ENCODE measurements around the gene PLD3.
"Not testable (repeated sequence)": the region's sequence is repeated elsewhere in the genome, so short reads cannot be mapped to it uniquely, and the experiment has no call there.

Gene PLD3

DNA sequence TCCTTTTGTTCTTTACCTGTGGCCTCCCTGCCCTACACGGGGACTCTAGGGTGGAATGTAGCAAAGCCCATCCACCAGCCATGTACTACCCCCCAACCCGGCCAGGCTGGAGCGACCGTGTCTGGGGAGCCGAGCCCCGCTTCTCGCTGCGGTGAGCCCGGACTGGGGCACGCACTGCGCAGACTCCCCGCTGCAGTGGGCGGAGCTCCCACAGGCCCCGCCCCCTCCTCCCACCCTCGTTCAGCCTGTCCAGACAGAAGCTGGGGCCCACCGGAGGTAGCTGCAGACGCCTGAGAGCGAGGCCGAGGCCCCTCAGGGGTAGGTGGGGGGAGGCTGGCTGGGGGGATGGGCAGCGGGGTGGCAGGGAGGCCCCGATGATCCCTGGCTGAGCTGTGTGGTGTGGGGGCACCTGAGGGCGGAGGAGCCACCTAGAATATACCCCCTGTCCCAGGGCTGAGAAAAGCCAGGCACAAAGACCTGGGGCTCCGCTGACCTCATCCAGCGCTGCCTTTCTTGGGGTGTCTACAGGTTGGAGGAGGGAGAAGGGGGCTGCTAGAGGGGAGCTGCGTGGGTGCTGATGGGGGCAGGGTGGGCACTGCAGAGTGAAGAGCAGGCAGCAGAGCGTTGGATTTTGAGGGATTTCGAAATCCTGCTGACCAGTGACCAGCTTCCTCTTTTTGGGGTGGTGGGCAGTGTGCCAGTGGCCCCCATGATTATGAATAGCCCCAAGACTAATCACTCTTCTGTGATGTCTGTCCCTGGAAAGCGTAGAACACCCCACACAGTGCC is 17.3 kb downstream of the PLD3 start:
- peak; percentile 44 to 70 for DNase-seq

- DNase-seq, result no peak
Measured at GRCh38 chr19:40366697-40367561, 18.4 kb downstream of the PLD3 start.

DNA sequence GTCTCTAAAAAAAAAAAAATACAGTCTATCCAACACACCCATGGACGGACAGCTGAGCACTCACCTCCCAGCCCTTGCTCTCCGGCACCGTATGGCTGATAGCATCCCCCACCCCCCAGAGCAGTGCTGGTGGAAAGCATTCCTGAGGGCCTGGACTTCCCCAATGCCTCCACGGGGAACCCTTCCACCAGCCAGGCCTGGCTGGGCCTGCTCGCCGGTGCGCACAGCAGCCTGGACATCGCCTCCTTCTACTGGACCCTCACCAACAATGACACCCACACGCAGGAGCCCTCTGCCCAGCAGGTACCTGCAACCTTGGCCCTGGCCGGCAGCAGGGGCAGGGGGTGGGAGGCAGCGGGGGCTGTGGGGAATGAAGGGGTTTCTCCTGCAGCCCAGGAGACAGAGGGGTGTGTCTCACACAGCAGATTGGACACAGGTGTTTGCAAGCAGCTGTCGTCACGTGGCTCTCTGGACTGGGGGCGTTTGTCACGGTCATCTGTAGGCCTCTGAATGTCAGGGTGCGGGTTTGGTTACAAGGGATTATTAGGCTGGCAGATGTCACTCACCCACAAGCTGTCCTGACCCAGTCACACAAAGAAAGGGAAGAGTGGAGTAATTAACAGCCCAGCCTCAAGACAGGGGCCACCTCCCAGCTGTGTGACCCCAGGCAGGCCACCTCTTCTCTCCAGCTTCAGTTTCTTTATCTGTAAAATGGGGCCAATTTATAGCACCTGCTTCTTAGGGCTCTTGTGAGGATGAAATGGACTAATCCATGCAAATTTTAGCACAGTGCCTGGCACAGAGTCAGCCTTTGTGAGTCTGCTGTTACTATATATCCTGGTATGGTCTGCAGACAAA is 19.3 kb downstream of the PLD3 start:
- DNase-seq, result no peak

DNA sequence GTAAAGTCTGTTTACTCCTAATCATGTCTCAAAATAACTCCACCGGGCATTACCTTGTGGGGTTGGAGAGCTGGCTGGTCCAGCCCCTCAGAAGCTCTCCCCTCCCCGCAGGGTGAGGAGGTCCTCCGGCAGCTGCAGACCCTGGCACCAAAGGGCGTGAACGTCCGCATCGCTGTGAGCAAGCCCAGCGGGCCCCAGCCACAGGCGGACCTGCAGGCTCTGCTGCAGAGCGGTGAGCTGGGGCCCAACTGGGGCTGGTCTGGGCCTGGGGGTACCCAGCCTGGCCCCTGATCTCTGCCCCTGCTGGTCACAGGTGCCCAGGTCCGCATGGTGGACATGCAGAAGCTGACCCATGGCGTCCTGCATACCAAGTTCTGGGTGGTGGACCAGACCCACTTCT is 21.3 kb downstream of the PLD3 start:
- DNase-seq, result no peak

GRCh38 chr19:40370253-40370652 is 21.8 kb downstream of the PLD3 start:
- DNase-seq, result not testable (repeated sequence)

DNA sequence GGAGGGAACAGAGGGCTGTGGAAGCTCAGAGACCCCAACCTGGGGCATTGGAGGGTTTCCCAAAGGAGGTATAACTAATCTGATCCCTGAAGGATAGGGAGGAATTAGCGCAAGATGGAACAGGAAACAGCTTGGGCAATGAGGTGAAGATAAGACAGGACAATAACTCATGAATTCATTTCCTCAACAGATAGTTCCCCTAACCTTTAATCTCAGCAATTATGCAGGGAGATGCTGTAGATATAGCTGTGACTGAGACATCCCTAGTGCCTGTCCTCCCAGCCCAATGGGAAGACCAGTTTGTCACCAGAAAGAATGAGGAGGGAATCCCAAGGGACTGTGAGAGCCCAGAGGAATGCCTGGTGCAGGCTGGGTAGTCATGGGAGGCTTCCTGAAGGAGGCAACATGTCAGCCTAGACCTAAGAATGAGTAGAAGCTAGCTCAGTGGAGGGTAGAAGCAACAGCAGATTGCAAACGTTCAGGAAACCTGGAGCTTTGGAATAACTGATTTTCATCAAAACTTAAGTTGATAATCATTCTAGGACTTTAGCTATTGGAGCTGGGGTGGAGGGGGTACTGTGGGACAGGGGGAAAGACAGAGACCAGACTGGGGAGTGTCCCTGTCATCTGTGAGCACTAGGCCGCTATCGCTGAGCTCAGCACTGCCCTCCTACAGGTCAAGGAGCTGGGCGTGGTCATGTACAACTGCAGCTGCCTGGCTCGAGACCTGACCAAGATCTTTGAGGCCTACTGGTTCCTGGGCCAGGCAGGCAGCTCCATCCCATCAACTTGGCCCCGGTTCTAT is 22.7 kb downstream of the PLD3 start:
- no peak for DNase-seq

GRCh38 chr19:40371802-40372122 is 23.3 kb downstream of the PLD3 start:
- DNase-seq, result no peak

DNA sequence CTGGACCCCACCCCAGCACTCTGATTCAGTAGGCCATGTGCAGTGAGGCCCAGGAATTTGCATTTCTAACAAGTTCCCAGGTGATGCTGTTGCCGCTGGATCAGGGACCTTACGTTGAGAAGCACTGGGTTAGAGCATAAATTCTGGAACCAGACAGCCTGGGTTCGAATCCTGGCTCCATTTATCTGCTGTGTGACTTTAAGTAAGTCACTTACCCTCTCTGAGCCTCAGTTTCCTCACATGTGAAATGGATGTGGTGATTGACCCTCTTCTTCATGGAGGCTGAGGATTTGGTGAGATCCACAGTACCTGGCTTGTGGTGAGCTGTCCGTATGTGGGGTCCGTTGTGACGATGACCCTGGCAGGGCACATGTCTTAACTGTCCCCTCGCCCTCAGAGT is 25.6 kb downstream of the PLD3 start:
- DNase-seq, result no peak

DNA sequence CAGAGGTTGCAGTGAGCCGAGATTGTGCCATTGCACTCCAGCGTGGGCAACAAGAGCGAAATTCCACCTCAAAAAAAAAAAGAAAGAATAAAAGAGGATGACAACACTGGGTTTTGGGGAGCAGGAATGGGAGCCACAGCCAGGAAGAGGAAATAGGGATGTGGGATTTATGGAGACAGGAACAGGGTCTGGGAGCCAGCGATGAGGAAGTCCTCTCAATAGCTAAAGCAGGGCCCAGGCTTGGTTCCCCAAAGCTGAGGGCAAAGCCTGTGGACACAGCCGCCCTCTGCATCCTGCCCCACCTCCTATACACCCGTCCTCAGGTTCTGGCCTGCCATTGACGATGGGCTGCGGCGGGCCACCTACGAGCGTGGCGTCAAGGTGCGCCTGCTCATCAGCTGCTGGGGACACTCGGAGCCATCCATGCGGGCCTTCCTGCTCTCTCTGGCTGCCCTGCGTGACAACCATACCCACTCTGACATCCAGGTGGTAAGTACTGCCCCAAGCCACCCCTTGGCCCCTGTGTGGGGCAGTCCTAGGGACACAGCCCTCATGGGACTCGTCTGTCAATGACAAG is 27.9 kb downstream of the PLD3 start:
- DNase-seq, result no peak

DNA sequence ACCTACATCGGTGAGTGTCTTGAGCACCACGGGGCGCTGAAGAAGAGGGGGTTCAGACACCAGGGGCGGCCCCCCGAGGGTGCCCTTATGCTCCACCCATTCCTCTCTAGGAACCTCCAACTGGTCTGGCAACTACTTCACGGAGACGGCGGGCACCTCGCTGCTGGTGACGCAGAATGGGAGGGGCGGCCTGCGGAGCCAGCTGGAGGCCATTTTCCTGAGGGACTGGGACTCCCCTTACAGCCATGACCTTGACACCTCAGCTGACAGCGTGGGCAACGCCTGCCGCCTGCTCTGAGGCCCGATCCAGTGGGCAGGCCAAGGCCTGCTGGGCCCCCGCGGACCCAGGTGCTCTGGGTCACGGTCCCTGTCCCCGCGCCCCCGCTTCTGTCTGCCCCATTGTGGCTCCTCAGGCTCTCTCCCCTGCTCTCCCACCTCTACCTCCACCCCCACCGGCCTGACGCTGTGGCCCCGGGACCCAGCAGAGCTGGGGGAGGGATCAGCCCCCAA is 29.4 kb downstream of the PLD3 start:
- no peak for DNase-seq

DNA sequence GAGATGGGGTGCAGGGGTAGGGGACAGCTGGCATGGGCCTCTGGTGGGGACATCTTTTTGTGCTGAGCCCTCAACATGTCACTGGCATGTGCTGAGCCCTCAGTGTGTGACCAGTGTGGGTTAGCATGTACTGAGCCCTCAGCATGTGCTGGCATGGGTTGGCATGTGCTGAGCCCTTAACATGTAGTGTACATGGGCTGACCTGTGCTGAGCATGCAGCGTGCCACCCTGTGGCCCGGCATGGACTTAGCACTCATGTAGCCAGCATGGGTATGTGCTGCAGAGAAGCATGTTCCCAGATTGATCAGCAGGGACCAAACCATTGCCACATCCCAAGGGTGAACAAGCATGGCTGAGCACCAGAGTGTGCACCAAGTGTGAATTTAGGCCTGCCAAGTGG is 30.0 kb downstream of the PLD3 start:
- no peak for DNase-seq

DNA sequence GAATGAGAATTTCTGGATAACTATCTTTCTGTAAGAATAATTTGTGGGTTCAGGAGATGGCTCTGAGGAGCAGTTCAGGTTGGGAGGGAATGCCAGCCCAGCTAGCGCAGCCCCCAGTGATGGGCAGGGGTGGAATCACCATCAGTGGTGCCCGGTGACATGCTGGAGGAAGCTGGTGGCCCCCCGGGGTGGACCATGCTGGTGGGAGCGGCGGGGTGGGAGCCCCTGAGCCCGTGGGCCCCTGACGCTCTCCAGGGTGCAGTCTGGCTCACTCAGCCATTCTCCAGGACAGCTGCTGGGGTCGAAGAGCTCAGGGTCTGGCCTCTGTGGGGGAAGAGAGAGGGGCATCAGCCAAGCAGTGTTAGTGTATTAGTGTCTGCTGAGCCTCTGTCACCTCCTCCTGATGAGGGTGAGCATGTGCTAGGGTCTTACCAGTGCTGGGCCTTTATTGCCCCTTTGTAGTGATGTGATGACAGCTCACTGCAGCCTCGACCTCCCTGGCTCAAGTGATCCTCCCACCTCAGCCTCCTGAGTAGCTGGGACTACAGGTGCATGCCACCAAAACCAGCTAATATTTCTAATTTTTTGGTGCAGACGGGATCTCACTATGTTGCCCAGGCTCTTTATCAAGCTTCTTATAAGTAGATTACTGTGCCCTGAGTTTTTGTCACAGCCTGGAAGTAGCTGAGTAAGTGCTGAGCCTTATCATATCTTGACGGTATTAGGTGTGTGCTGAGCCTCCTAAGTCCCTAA is 31.1 kb downstream of the PLD3 start:
- no peak for DNase-seq

DNA sequence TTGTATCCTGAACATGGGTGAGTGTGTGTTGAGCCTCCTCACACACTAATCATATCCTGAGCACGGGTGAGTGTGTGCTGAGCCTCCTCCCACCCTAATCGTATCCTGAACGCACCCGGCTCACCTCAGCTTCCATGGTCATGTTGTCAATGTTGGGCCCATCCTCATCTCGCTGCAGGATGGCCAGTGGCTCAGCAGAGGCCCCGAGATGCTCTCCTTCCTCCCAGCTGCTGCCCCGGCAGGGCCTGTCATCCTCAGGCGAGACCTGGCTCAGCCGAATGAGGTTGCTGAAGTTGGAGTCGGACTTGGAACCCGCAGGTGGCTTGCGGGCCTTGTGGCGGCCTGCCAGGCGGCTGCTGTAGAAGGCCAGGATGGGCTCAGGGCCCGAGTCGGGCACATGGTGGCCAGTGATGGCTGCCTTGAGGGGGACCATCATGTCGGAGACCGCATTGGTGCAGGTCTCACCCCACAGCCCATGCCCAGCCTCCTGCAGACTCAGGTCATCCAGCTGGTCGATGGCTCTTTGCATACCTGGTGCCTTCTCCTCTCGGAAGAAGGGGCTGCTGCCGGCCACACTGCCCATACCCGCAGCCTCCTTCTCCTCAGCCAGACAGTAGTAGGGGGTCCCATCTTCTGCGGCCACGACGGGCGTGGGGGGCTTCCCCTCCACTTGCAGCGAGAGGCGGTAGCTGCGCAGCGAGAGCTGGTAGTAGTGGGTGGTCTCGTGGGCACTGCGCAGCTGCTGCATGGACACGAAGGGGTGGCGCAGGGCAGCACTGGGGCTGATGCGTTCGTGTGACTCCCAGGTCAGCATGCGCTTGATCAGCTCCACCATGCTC is 31.9 kb downstream of the PLD3 start:
- no peak for DNase-seq

- no peak for DNase-seq
Measured at GRCh38 chr19:40381321-40381720, 32.8 kb downstream of the PLD3 start.

GRCh38 chr19:40383668-40384248 is 35.3 kb downstream of the PLD3 start:
- no peak for DNase-seq

DNA sequence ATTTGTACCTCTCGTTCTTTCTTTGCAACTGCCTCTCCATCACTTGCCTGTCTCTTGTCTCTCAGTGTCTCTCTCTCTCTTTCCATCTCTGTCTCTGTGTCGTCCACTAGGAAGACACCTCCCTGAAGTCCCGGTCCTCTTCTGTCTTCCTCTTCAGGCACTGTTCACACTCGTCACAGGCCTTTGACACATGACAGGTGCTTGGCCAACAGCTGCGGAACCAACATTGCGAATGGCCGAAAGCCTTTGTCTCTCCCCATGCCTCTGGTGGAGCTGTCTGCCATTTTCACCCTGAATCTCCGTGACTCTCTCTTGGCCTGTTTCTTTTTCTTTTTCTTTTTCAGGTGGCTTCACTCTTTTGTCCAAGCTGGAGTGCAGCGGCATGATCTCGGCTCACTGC is 38.7 kb downstream of the PLD3 start:
- no peak for DNase-seq

- no peak for DNase-seq
Measured at GRCh38 chr19:40388481-40388880, 40.0 kb downstream of the PLD3 start.

DNA sequence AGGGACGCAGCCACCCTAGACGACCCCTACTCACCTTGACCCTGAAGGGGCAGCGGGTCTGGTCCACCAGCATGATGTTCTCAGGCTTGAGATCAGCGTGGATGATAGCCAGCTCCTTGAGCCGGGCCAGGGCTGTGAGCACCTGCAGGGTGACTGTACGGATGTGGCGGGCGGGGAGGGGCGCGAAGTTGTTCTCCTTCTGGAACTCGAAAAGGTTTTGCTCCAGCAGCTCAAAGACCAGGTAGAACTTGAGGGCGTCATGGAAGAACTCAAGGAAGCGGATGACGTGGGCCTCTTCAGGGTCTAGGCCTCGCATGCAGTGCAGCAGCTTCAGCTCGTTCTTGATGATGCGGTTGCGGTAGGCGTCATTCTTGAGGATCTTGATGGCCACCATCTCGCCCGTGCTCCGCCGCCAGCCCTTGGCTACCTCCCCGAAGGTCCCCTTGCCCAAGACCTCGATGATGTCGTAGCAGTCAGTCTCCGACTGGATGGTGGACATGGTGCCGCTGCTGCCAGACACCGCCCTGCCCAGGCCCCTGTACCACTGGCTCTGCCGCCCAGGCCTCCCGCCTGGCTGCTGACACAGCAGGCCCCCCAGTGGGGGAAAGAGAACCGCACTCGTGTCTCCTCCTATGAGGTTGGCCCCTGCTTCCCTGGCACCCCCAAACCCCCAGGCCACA is 41.0 kb downstream of the PLD3 start:
- DNase-seq, result no peak

- DNase-seq, result no peak
Measured at GRCh38 chr19:40390084-40390742, 41.7 kb downstream of the PLD3 start, which contains the start of gene HIPK4. Gene HIPK4 (minus strand): TSS chr19:40390181. CDS start chr19:40389902, 279 bp downstream.

All from stimulated activated CD4-positive, alpha-beta T cell treated with anti-CD3 and anti-CD28 coated beads, Interleukin-2, amount 100 ng/mL, for 48 hours (primary cell).